Activated T-helper 2 cell treated with anti-CD3 and anti-CD28 coated beads, Interferon-gamma antibody, Interleukin-2, Interleukin-4, amounts not matched to agents 10 μg/mL and 5 μg/mL and 100 μg/mL, durations not matched to agents 14 hours and 24 hours and 36 hours (primary cell): ENCODE results near the gene UST. TPM values are rescaled to one million over a fixed set of nuclear protein-coding genes. Genes with fewer than 3 reads are reported as not detected.
"Not testable (repeated sequence)": the region's sequence is repeated elsewhere in the genome, so short reads cannot be mapped to it uniquely, and the experiment has no call there.

Experiments
- DNase-seq: peaks from one replicate; pipeline ENCODE4 v3.0.0; 2021; ENCODE audit warnings: low spot score
- H3K27ac Mint-ChIP-seq: one replicate; pipeline ENCODE4 v1.8.0; 2021; ENCODE audit warnings: mixed read lengths
- H3K27me3 Mint-ChIP-seq: one replicate; pipeline ENCODE4 v1.8.0; 2021; ENCODE audit warnings: low read depth, mixed read lengths
- H3K36me3 Mint-ChIP-seq: one replicate; pipeline ENCODE4 v1.8.0; 2021; ENCODE audit warnings: low read depth, mixed read lengths
- H3K4me1 Mint-ChIP-seq: one replicate; pipeline ENCODE4 v1.8.0; 2021; ENCODE audit warnings: low read depth, mixed read lengths
- H3K4me3 Mint-ChIP-seq: one replicate; pipeline ENCODE4 v1.8.0; 2021; ENCODE audit warnings: low read depth, mild to moderate bottlenecking, moderate library complexity, mixed read lengths
- H3K9me3 Mint-ChIP-seq: one replicate; pipeline ENCODE4 v1.8.0; 2021; ENCODE audit warnings: mixed read lengths
- intact Hi-C: fragments of 100-400 bp; cut with micrococcal nuclease; formaldehyde crosslinking; loops from one replicate; pipeline ENCODE4 v1.15.1; 2023
- total RNA-seq: library from RNA; stranded (reverse); gene quantifications from 2 replicates; pipeline ENCODE4 v1.2.3, GENCODE V29; 2022

The UST gene
- total RNA-seq, 1 donor from 2014 or later, result 1.3 TPM

DNA sequence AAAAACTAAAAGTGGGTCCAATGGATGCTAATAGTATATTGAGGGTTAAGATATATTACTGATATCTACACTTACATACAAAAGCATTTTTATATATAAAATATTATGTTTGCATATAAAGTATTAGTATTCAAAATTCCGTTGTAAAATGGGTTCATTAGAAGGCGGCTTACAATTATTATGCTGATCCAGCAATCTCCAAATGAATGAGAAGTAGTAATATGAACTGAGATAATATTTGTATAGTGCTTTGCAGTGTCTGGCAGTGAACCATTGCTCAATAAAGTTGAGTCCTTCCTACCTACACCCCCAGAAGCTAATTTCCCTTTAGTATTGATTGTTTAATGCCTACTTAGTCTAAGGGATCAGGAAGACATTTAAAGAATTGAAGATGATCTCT lies 146.2 kb downstream of the UST start:
- Mint-ChIP-seq H3K4me1 (peaks cover 2% of the 10 kb centered on the region), H3K9me3 (no peaks in the 10 kb centered on the region), H3K27me3 (peaks cover 9% of the 10 kb centered on the region), H3K36me3 (no peaks in the 10 kb centered on the region), H3K4me3 (no peak overlapping the region), H3K27ac (no peak overlapping the region)
- intact Hi-C loops, result no loop called here
- no peak for DNase-seq

DNA sequence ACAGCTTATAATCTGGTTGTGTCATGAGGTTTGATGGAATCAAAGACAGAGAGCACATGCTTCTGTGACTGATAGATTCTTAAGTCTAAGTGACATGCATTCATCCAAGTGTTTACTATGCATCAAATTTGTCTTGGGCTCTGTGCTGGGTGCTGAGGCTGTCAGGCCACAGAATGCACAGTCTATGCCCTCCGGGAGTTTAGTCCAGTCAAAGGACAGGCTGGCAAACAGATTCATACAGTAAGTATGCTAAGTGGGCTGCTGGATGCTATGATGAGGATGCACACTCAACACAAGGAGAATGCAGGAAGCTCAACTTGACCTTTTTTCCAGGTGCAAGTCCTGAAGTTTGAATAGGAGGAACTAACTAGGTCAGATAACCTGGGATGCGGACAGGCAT lies 146.7 kb downstream of the UST start:
- H3K4me3 Mint-ChIP-seq, result no peak overlapping the region
- H3K9me3 Mint-ChIP-seq, result no peaks in the 10 kb centered on the region
- intact Hi-C loops, result no loop called here
- no peaks in the 10 kb centered on the region for H3K36me3 Mint-ChIP-seq
- H3K4me1 Mint-ChIP-seq, result peaks cover 2% of the 10 kb centered on the region
- no peak for DNase-seq
- H3K27ac Mint-ChIP-seq, result no peak overlapping the region
- peaks cover 9% of the 10 kb centered on the region for H3K27me3 Mint-ChIP-seq

DNA sequence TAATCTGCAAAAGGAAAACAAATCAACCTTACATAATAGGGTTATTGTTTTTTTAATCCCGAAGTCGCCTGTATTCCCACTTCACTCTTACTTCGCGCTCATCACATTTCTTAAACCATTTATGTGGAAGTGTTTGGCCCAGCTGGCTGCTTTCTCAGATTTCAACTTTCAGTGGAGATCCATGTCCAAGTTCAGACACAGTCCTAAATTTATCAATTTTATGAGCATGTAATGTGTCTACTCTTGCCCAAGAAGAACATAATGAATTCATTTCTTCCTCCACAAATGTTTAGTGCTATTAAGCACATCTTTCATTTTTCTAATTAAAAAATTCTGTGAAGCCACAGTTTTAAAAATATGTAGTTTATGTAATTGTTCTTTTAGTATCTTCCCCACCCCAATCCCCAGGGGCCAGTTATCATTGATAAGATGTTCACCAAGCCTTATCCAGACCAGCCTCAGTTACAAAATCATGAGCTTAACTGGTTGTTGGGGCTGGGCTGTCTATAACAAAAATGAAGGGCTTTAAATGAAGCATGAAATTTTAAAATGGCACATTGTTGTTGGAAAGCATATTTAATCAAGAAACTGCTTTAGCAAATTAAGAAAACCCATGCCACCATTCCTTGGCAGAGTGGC lies 151.7 kb downstream of the UST start:
- Mint-ChIP-seq H3K27me3 (peaks cover 12% of the 10 kb centered on the region), H3K27ac (no peak overlapping the region), H3K36me3 (no peaks in the 10 kb centered on the region), H3K4me1 (no peaks in the 10 kb centered on the region), H3K9me3 (no peaks in the 10 kb centered on the region), H3K4me3 (no peak overlapping the region)
- intact Hi-C loops, result no loop called here
- DNase-seq, result no peak

DNA sequence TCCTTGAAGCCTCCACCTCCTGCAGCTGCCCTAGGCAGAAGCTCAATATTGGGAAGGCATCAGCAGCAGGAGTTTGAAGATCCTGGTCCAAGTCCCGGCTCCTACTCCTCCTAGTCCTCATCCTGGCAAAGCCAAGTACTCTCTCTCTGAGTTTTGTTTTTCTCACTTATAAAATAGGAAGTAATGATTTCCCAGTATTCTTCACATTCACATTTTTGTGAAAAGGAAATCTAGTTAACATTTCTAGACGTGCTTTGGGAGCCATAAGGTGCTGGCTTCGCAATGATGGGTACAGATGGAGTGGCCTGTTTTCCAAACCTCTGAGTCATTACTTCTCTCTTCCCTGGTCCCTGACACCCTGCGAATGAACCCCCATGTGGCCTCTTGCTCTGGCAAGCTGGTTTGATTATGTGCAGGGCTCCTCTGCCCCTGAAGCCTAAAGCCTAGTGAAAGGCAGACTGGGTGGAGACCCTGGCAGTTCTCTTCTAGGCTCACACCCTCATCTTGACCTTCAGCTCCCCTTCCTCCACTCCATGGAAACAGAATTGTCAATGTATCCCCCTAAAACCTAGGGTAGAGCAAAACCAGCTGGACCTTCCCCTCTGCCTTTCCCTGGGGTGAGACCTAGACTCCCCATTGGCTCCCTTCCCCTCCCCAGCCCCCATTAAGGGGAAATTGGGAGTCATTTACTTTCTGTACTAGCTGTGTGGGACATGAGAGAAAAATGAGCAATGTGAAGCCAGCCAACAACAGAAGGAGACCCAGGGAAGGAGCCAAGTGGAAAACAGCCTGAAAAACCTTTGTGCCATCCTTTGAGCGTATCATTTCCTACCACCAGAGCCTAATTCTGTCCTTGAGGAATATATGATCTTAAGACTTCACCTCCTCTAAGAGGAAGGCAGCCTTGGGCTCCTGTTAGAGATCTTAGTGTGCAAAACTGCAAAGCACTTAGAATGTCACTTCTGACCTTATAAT lies 158.4 kb downstream of the UST start:
- DNase-seq, result no peak
- H3K27me3 Mint-ChIP-seq, result peaks cover 23% of the 10 kb centered on the region
- H3K9me3 Mint-ChIP-seq, result no peaks in the 10 kb centered on the region
- no peak overlapping the region for H3K27ac Mint-ChIP-seq
- no peaks in the 10 kb centered on the region for H3K36me3 Mint-ChIP-seq
- H3K4me1 Mint-ChIP-seq, result no peaks in the 10 kb centered on the region
- no peak overlapping the region for H3K4me3 Mint-ChIP-seq
- intact Hi-C loops, result no loop called here

DNA sequence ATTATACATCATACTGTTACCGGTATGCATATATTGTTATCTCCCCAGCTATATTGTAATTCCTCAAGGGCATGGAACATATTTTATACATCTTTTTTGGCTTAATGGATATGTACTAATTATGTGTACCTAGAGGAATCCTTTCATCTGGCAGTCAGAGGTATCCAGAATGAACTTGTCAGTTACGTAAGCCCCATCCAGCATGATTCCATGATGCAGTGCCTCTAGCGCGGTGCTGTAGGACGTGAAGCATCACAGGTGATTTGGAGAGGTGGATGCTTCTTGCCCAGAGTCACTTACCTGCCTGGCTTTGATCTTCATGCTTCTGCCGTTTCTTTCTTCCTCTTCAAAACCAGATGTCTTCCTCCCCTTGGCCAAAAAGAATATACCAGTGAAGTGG lies 159.1 kb downstream of the UST start:
- Mint-ChIP-seq H3K27ac (no peak overlapping the region), H3K4me1 (no peaks in the 10 kb centered on the region), H3K9me3 (no peaks in the 10 kb centered on the region), H3K36me3 (no peaks in the 10 kb centered on the region), H3K27me3 (peaks cover 21% of the 10 kb centered on the region), H3K4me3 (no peak overlapping the region)
- intact Hi-C loops, result no loop called here
- no peak for DNase-seq

DNA sequence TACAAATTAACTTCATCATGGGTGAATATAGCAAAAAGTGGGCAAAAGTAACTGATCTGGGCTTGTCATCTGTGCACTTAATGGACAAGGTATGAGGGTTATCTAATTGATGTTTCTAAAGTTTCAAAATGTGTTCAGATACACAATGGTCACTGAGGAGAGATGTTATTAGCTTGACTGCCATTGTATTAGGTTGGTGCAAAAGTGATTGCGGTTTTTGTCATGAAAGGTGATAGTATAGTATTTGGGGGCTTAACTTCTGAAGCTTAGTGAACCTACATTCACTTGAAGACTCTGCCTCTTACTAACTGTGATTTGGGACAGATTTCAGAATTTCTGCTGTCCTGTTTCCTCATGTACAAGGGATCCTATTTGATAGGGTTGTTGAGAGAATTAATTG lies 159.6 kb downstream of the UST start:
- peaks cover 18% of the 10 kb centered on the region for H3K27me3 Mint-ChIP-seq
- H3K36me3 Mint-ChIP-seq, result no peaks in the 10 kb centered on the region
- H3K4me3 Mint-ChIP-seq, result no peak overlapping the region
- no peak overlapping the region for H3K27ac Mint-ChIP-seq
- intact Hi-C loops, result no loop called here
- H3K9me3 Mint-ChIP-seq, result no peaks in the 10 kb centered on the region
- DNase-seq, result no peak
- no peaks in the 10 kb centered on the region for H3K4me1 Mint-ChIP-seq

DNA sequence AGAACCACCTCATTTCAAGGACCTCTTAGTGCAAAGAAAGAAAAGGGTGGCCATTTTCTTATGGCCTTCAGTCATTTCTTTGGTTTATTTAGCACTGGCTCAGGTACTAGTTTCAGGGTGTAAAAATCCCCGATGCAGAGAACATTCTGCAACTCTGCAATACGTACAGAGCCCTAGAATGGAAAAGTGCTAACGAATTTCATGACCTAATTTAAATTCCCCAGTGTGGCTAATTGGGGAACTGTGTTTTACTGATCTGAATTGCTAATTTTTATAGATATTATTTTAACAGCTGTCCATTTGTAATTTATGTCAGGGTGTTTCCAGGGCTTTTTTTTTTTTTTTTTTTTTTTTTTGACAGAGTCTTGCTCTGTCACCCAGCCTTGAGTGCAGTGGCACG lies 160.7 kb downstream of the UST start:
- intact Hi-C loops, result no loop called here
- no peak for DNase-seq

DNA sequence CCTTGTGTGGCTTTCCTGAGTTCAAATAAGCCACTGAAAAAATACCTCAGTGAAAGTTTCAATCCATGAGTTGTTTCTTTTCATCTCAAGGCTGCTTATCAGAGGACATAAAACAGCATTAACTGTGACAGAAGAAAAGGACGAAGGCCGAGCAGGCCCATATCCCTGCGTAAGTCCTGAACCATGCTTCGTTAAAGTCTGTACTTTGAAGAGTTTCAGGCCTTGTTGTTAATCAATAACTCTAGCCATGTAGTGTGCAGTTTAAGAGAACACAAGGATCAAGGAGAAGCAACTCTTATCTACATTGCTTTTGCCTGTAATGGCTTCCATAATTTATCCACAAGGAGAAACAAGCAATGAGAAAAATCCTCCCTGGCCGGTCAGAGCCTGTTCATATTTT lies 165.4 kb downstream of the UST start:
- no peaks in the 10 kb centered on the region for H3K4me1 Mint-ChIP-seq

More for the DNA sequence above, 160.7 kb downstream of the UST start:
- Mint-ChIP-seq H3K27me3 (peaks cover 17% of the 10 kb centered on the region), H3K9me3 (no peaks in the 10 kb centered on the region), H3K4me1 (no peaks in the 10 kb centered on the region), H3K36me3 (no peaks in the 10 kb centered on the region), H3K4me3 (no peak overlapping the region), H3K27ac (no peak overlapping the region)

DNA sequence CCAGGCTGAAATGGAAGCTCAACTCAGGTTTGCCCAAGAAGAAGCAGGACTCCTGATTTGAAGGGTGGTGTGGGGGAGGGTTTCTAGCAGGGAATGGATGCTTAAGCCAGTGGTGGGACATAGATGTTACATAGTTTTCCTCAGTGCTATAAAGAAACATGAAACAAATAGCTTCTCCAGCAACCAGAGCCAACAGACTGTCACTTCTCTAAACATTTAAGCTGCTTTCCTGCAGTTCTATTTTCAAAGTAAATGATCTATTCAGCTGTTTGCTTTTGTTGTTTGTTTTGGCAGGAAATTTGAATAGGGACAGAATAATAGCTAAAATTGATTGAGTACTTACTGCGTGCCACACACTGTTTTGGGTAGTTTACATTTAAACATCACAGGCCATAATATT lies 169.0 kb downstream of the UST start:
- intact Hi-C loops, result no loop called here
- H3K36me3 Mint-ChIP-seq, result no peaks in the 10 kb centered on the region

More for the DNA sequence above, 165.4 kb downstream of the UST start:
- Mint-ChIP-seq H3K9me3 (peaks cover 5% of the 10 kb centered on the region), H3K4me3 (no peak overlapping the region), H3K36me3 (no peaks in the 10 kb centered on the region), H3K27me3 (peaks cover 3% of the 10 kb centered on the region), H3K27ac (no peak overlapping the region)
- intact Hi-C loops, result no loop called here
- DNase-seq, result no peak

DNA sequence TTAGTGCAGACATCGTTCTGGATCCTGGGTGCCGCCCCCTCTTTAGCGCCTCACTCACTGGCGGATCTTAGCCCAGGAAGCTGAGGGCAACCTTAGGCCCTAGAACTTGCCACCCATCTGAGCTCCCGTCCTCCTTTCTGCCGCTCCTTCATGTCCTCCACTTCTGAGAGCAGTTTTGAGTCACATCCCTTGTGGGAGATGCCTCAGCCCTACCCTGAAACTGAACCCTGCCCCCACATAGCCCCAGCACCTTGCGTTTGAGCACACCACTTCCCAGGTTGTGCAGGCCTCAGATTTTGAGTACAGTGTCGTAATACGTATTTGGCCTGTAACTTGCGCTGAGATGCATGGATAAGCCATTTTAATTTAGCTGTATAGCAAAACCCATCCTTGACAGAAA lies 169.7 kb downstream of the UST start:
- H3K9me3 Mint-ChIP-seq, DNase-seq, intact Hi-C loops, H3K36me3 Mint-ChIP-seq, H3K4me1 Mint-ChIP-seq, H3K27ac Mint-ChIP-seq, H3K4me3 Mint-ChIP-seq, H3K27me3 Mint-ChIP-seq: not testable (repeated sequence)

More for the DNA sequence above, 169.0 kb downstream of the UST start:
- H3K27me3 Mint-ChIP-seq, result no peaks in the 10 kb centered on the region
- no peak for DNase-seq
- H3K4me3 Mint-ChIP-seq, result no peak overlapping the region
- H3K4me1 Mint-ChIP-seq, result no peaks in the 10 kb centered on the region
- H3K27ac Mint-ChIP-seq, result no peak overlapping the region
- peaks cover 5% of the 10 kb centered on the region for H3K9me3 Mint-ChIP-seq

DNA sequence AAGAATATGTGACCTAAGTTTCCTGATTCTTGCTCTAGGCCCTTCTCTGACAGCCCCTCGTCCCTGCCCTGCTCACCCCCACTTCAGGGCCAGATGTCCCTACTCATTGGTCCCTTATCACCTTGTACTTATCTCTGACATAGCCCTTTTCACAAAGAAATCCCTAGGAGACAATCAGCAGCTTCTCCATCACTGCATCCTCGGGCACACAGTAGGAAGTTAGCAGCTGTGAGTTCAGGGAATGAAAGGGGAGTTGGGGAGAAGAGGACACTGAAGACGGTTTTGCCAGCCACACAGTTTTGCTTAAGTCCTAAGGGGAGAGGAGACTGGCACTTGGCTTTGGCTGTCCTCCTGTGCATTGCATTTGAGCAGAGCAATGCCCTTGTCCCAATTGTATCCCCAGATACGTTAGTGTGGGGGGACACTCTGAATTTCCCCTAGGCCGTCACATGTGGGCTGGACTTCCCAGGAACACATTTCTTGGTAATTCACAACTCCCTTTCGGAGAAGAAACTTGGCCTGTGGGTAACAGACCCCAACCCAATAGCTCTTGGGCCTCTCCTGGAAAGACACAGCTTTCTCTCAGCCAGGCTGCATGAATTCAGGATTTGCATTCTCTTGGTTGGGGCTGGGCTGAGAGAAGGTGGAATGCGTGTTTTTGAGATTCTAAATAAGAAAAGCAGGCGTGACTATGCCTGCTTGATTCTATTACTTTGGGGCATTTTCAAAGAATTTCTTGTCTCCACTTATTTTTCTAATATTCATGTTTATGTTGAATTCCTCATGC lies 177.6 kb downstream of the UST start:
- no peak overlapping the region for H3K27ac Mint-ChIP-seq

DNA sequence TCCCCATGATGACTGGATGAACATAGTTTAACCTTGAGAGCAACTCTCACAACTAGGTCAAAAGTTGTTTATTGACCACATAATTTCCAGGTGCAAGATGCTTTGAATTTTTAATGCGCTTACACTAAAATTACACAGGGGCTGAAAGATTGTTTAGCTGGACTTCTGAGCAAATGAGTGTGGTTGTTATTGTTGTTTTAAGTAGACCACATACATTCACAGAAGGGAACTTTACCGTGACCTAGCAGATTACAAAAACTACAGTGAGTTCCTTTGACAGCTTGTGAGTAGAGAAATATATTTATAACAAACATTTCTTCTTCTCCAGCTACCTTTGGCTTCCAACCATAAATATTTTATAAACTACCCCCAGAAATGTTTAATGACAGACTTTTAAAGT lies 178.9 kb downstream of the UST start:
- no peak overlapping the region for H3K4me3 Mint-ChIP-seq
- DNase-seq, result no peak
- H3K9me3 Mint-ChIP-seq, result no peaks in the 10 kb centered on the region
- intact Hi-C loops, result no loop called here
- peaks cover 21% of the 10 kb centered on the region for H3K27me3 Mint-ChIP-seq
- H3K27ac Mint-ChIP-seq, result no peak overlapping the region
- H3K4me1 Mint-ChIP-seq, result no peaks in the 10 kb centered on the region
- no peaks in the 10 kb centered on the region for H3K36me3 Mint-ChIP-seq

More for the DNA sequence above, 177.6 kb downstream of the UST start:
- Mint-ChIP-seq H3K36me3 (no peaks in the 10 kb centered on the region), H3K4me3 (no peak overlapping the region), H3K27me3 (peaks cover 21% of the 10 kb centered on the region), H3K4me1 (no peaks in the 10 kb centered on the region), H3K9me3 (no peaks in the 10 kb centered on the region)
- intact Hi-C loops, result no loop called here
- DNase-seq, result no peak
